AG08395 (cell line): ENCODE measurements around the gene SPO11.

Experiments
- DNase-seq: peaks from one replicate; pipeline ENCODE4 v3.0.0; 2012; ENCODE audit warnings: mixed read lengths, low spot score

Gene SPO11

DNA sequence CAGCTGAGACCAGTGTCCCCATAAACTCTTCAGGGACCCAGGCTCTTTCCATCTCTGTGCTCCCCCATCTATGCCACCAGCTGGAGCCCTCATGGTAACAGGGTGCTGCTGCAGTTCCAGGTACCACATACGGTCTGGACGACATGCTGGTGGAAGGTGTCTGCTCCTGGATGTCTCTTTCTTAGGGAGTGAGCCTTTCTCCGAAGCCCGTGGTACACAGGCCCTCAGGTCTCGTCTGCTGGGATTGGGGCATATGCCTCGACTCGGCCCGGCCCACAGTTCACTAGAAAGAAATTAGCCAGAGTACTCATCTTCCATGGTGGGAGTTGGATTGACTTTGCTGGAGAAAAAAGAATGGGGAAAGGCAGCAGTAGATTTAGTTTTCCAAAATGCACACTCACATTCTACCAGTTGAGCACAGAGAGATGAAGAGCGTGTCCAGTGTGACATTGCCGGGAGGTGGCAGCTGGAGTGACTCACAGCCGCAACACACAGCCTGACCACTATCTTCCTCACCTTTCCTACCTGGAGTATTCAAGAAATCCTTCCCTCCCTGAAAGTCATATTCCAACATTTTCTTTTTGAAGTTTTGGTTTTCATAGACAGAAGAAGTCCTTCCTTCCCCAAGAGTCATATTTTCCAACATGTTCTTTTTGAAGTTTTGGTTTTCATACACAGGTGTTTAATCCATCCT is 18.6 kb upstream of the SPO11 start:
- DNase-seq = no peak

DNA sequence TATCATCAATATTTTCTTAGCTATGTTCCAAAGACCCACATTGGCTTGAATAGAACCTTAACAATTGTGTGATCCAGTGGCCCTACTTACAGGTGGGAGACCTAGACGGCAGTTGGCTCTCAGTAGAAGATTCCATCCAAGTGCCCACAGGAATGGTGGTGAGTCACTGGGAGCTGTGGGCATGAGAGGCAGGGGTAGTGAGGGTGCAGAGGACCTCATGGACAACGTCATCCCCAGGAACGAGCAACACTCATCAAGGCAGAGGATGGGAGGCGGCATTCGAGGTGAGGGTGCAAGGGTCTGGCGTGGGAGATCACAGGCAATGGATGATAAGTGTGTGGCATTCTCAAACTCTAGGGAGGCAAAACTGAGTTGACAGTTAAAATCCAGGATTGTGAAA is 17.5 kb upstream of the SPO11 start:
- DNase-seq = no peak

GRCh38 chr20:57313230-57313629 is 16.4 kb upstream of the SPO11 start:
- no peak for DNase-seq

GRCh38 chr20:57313951-57314350 is 15.7 kb upstream of the SPO11 start:
- no peak for DNase-seq

- DNase-seq = no peak
Measured at GRCh38 chr20:57315083-57315975, 14.3 kb upstream of the SPO11 start.

GRCh38 chr20:57315976-57316480 is 13.6 kb upstream of the SPO11 start:
- no peak for DNase-seq

DNA sequence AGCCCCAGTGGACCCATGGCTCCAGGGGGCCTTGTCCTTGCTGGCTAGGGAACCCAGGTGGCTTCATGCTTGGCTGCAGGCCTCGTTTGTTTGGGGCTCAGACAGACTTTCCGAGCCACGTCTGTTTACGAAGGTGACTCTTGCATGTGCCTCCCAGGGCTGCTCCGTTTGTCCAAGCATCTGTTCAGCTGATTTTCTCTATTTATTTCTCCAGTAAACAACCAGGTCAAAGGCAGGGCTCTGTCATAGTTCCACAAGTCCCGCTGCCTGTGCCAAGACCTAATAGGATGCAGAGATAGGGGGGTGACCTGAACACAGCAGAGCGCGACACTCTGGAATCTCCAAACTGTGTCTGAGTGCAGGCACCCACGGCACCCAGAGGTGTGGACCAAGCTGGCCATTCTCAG is 12.8 kb upstream of the SPO11 start:
- DNase-seq = no peak

DNA sequence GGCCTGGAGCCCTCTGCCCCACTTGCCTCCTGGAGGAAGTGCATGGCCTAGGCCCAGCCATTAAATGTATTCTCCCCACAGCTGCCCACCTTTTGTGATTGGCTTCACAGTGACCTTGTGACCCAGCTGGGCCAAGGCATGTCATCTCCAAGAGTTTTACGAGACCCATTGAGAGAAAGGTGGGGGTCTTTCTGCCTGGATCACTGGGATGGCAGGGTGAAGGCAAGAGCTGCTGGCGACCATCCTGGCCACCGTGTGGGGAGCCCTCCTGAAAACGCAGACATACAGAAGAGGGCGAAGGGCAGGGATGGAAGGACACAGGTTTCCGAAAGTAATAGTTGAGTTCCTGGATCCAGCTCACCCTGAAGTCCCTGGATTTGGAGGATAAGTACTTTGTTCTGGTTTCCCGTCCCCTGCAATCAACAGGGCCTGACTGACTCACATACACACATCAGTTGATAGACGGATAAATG is 12.3 kb upstream of the SPO11 start:
- DNase-seq = no peak

DNA sequence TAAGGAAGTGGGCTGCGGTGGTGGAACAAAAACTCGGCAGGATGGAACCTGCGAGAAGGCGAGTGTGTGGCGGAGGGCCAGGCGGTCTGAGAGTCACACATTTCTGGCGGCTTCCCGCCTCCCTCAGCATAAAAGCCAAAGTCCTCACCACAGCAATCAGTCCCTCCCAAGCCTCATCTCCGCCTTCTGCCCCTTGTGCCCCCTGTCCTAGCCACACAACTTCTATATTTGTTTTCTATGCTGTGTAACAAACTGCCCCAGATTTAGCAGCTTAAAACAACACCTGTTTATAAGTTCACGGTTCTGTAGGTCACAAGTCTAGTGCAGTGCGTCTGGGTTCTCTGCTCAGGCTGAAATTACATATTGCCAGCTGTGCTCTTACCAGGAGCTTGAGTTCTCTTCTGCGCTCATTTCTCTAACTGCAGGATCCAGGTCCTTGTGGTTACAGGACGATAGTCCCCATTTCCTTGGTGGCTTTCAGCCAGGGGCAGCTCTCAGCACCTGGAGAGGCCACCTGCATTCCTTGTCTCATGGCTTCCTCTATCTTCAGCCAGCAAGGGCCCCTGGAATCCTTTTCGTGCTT is 11.7 kb upstream of the SPO11 start:
- DNase-seq = no peak

DNA sequence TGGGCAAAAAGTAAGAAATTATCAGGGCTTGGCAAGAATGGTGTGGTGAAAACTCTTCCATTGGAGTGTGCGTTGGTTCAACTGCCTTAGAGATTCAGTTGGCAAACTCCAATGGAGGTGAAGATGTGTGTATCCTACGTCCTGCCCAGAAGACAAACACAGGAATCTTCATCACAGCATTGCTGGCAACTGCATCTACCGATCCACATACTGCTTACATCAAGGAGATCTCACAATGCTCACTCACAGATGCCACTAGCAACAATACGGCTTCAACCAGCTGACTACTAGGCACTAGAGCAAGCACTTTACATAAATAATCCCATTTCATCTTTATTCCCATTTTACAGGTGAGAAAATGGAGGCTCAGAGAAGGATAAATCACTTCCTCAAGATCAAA is 10.0 kb upstream of the SPO11 start:
- no peak for DNase-seq

- DNase-seq = no peak
Measured at GRCh38 chr20:57320358-57320757, 9.2 kb upstream of the SPO11 start.

GRCh38 chr20:57321142-57321541 is 8.5 kb upstream of the SPO11 start:
- no peak for DNase-seq

DNA sequence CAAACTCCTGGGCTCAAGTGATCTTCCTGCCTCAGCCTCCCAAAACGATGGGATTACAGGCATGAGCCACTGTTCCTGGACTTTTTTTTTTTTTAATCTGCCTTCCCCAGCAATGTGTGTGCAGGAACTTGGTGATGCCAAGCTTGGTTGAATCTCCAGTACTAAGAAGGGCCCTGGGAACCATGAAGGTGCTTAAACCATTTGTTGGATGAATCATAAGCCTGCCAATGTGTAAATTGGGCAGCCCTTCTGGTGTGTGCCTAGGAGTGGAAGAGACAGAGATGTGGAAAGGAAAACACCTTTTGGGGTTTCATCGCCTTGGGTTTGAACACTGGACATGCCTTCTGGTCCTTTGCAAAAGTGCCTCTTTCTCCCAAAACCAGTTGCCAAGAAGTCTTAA is 7.1 kb upstream of the SPO11 start:
- no peak for DNase-seq

GRCh38 chr20:57323034-57323433 is 6.6 kb upstream of the SPO11 start:
- peak; percentile 75 for DNase-seq

DNA sequence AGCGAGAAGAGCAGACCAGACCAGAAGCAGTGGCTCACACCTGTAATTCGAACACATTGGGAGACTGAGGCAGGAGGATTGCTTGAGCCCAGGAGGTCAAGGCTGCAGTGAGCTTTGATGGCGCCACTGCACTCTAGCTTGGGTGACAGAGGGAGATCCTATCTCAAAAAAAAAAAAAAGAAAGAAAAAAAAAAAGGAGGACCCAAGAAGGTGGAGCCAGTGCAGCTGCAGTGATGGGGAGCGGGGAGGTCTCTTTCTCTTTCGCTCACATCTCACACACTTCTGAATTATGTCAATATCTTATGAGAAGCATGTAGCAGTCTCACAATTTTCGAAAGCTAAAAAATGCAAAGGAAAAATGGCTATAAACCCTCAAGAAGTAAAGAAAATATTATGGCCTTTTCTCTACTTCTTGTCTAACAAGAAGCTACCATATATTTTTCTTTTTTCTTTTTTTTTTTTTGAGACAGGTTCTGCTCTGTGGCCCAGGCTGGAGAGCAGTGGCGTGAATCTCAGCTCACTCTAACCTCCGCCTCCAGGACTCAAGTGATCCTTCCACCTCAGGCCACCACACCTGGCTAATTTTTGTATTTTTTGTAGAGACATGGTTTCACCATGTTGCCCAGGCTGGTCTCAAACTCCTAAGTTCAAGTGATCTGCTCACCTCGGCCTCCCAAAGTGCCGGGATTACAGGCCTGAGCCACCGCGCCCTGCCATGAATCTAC is 3.8 kb upstream of the SPO11 start:
- DNase-seq = no peak

DNA sequence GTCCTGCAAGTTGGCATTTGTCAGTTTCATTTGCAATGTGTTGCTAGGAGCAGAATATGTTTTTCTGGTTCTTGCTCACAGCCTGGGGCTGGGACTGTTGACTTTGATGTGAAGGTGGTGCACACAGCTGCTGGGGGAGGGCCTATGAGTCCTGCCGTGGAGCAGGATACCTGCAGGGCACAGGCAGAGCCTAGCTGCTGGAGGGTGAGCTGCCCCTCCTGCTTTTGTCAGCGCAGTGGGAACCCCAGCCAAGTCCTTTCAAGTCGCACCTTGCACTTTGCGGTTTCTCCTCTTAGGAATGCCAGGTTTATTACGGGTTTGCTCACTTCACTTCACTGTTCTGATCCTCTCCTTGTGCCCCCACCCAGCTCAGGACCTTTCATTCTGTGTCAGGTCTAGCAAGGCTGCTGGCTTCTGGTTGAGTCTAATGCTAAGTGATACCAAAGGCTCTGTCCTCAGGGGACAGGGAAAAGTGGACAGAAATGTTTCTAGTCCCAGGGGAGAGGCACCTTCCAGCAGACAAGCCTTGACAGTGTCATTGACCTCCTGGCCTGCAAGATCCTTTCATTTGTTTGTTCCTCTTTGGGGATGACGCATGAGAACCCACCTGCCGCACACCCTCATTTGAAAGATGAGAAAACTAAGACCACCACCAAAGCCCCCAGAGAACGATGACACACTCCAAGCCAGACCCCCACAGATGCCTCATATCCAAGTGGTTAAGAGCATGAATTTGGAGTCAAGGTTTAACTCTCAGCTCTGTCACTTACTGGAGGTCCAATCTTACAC is 2.7 kb upstream of the SPO11 start:
- no peak for DNase-seq

DNA sequence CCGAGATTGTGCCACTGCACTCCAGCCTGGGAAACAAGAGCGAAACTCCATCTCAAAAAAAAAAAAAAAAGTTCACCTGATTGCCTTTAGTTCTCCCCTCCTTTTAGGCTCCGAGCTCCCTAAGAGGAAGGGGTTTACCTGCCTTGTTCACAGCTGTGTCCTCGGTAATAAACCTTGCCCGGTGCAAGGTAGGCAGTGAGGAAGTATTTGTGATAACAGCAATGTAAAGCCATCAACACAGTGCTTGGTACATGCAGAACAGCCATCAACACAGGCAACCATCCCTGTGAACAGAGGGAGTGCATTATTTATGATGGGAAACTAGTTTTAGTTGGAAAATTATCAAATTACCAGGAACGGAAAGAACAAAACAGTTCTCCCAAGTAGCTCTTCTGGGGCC is 1.8 kb upstream of the SPO11 start:
- DNase-seq = no peak

DNA sequence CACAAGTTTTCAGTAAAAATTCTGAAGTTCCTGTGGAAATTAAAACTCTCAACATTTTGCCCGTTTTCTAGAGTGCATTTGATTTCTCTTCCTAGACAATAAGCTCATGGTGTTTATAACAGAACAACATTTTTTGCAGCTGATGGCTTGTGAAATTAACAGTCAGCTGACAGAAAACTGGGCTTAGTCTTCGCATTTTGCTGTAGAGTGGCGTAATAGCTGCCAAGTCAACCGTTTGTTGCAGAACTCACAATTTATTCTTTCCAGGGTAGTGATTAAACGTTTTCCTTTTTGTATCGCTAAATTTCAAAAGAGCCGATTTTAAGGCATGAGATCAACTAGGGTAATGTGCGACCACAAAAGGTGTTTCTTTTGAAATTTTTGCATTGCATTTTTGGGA is 1.4 kb downstream of the SPO11 start:
- DNase-seq = peak; percentile 34

GRCh38 chr20:57332105-57333089 is 2.8 kb downstream of the SPO11 start:
- no peak for DNase-seq

GRCh38 chr20:57335392-57335791 is 5.8 kb downstream of the SPO11 start:
- peak; percentile 20 for DNase-seq
